GM18498 (cell line): ENCODE measurements around the gene ALDH3B1.

Source experiments
- ATAC-seq: cut with Tn5 transposase; IDR thresholded peaks from one replicate; pipeline ENCODE4 v1.9.1; 2021; ENCODE audit warnings: mild to moderate bottlenecking, moderate library complexity; ENCODE audit not compliant: unreplicated experiment

The ALDH3B1 gene

GRCh38 chr11:68066742-68067141 is 56.6 kb downstream of the ALDH3B1 start:
- no peak for ATAC-seq

- no peak for ATAC-seq
These were observed 57.9 kb downstream of the ALDH3B1 start for GRCh38 chr11:68067991-68068390.

GRCh38 chr11:68071281-68072048 is 61.3 kb downstream of the ALDH3B1 start:
- ATAC-seq = no peak

GRCh38 chr11:68074584-68075352 is 64.6 kb downstream of the ALDH3B1 start:
- ATAC-seq = no peak

GRCh38 chr11:68076371-68077042 is 66.4 kb downstream of the ALDH3B1 start:
- ATAC-seq = no peak

GRCh38 chr11:68077617-68078582 is 67.8 kb downstream of the ALDH3B1 start:
- ATAC-seq = peak; percentile 61
